ENCODE measurements around the gene MRPS18A.

Gene MRPS18A

GRCh38 chr6:43687437-43688347, at the start of gene MRPS18A:
MRPS18A (minus strand) TSS chr6:43687791; CDS start chr6:43687779, 12 bp downstream.
- DNase-seq (ENCODE audit: low read depth) = peak; percentile 28

GRCh38 chr6:43736844-43737243, 49.3 kb upstream of the MRPS18A start:
- DNase-seq (ENCODE audit: low read depth) = no peak

- no peak for DNase-seq (ENCODE audit: low read depth)
These were observed 48.7 kb upstream of the MRPS18A start for GRCh38 chr6:43736211-43736786.

GRCh38 chr6:43735642-43736199, 48.1 kb upstream of the MRPS18A start:
- DNase-seq (ENCODE audit: low read depth) = no peak

GRCh38 chr6:43734294-43734665, 46.7 kb upstream of the MRPS18A start:
- DNase-seq (ENCODE audit: low read depth) = no peak

GRCh38 chr6:43733471-43734293, 46.1 kb upstream of the MRPS18A start:
- no peak for DNase-seq (ENCODE audit: low read depth)

- DNase-seq (ENCODE audit: low read depth) = no peak
These were observed 43.0 kb upstream of the MRPS18A start for GRCh38 chr6:43730634-43731033.

- DNase-seq (ENCODE audit: low read depth) = no peak
These were observed 41.9 kb upstream of the MRPS18A start for GRCh38 chr6:43729537-43729936.

- DNase-seq (ENCODE audit: low read depth) = no peak
These were observed 41.0 kb upstream of the MRPS18A start for GRCh38 chr6:43728586-43728985.

GRCh38 chr6:43727634-43728033, 40.0 kb upstream of the MRPS18A start:
- DNase-seq (ENCODE audit: low read depth) = no peak

GRCh38 chr6:43725643-43726580, 38.3 kb upstream of the MRPS18A start:
- no peak for DNase-seq (ENCODE audit: low read depth)

GRCh38 chr6:43724914-43725642, 37.5 kb upstream of the MRPS18A start:
- DNase-seq (ENCODE audit: low read depth) = peak; percentile 97

GRCh38 chr6:43724354-43724753, 36.8 kb upstream of the MRPS18A start:
- DNase-seq (ENCODE audit: low read depth) = no peak

GRCh38 chr6:43723737-43724295, 36.2 kb upstream of the MRPS18A start:
- peak; percentile 67 for DNase-seq (ENCODE audit: low read depth)

- DNase-seq (ENCODE audit: low read depth) = no peak
These were observed 35.4 kb upstream of the MRPS18A start for GRCh38 chr6:43722920-43723545.

- DNase-seq (ENCODE audit: low read depth) = no peak
These were observed 33.4 kb upstream of the MRPS18A start for GRCh38 chr6:43720999-43721398.

GRCh38 chr6:43719511-43719910, 31.9 kb upstream of the MRPS18A start:
- no peak for DNase-seq (ENCODE audit: low read depth)

- DNase-seq (ENCODE audit: low read depth) = no peak
These were observed 31.0 kb upstream of the MRPS18A start for GRCh38 chr6:43718387-43719105.

GRCh38 chr6:43717822-43718221, 30.2 kb upstream of the MRPS18A start:
- no peak for DNase-seq (ENCODE audit: low read depth)

Data from fibroblast of the conjunctiva (primary cell).